Activated CD4-positive, alpha-beta memory T cell treated with anti-CD3 and anti-CD28 coated beads for 36 hours (primary cell): ENCODE results near the gene RIC1. TPM values are rescaled to one million over a fixed set of nuclear protein-coding genes. Genes with fewer than 3 reads are reported as not detected.
"Not testable (repeated sequence)": the region's sequence is repeated elsewhere in the genome, so short reads cannot be mapped to it uniquely, and the experiment has no call there.

Source experiments
- CTCF ChIA-PET: fragments of 350-600 bp; sonication (Branson Sonifier 250); formaldehyde crosslinking; loops from one replicate; lab custom pipeline; 2021; ENCODE audit warnings: antibody characterized with exemption, inconsistent platforms; lab: Charles Lee
- POLR2A ChIA-PET: fragments of 350-600 bp; sonication (Branson Sonifier 250); formaldehyde crosslinking; loops from one replicate; lab custom pipeline; 2021; ENCODE audit warnings: antibody characterized with exemption; lab: Charles Lee
- DNase-seq: peaks from one replicate; pipeline ENCODE4 v3.0.0-alpha.2; 2020
- H3K27ac Mint-ChIP-seq: one replicate; pipeline ENCODE4 v1.8.0; 2021; ENCODE audit warnings: mixed read lengths
- H3K27me3 Mint-ChIP-seq: one replicate; pipeline ENCODE4 v1.8.0; 2021; ENCODE audit warnings: mixed read lengths
- H3K36me3 Mint-ChIP-seq: one replicate; pipeline ENCODE4 v1.8.0; 2021; ENCODE audit warnings: mixed read lengths
- H3K4me1 Mint-ChIP-seq: one replicate; pipeline ENCODE4 v1.8.0; 2021; ENCODE audit warnings: low read depth, mixed read lengths
- H3K4me3 Mint-ChIP-seq: one replicate; pipeline ENCODE4 v1.8.0; 2021; ENCODE audit warnings: mild to moderate bottlenecking, mixed read lengths
- H3K9me3 Mint-ChIP-seq: one replicate; pipeline ENCODE4 v1.8.0; 2021; ENCODE audit warnings: mixed read lengths
- intact Hi-C: fragments of 100-400 bp; cut with micrococcal nuclease; formaldehyde crosslinking; loops from one replicate; pipeline ENCODE4 v1.15.1; 2023
- total RNA-seq, 2 experiments: library from RNA; stranded (reverse); gene quantifications; one replicate each; pipeline ENCODE4 v1.2.3, GENCODE V29; 2021

Gene RIC1
- total RNA-seq, 2 experiments from 2014 or later, result 14.1 to 15.0 TPM

- no peaks in the 10 kb centered on the region for H3K27me3 Mint-ChIP-seq
- H3K4me1 Mint-ChIP-seq, result peaks cover 8% of the 10 kb centered on the region
- H3K4me3 Mint-ChIP-seq, result no peak overlapping the region
- DNase-seq, result no peak
- peaks cover 43% of the 10 kb centered on the region for H3K36me3 Mint-ChIP-seq
- peaks cover 8% of the 10 kb centered on the region for H3K9me3 Mint-ChIP-seq
- intact Hi-C loops, result loop anchor here (1.0 to 5.0 kb wide), 2 partner anchors 72 to 84 kb away; no protein-coding TSS in a partner anchor
- ChIA-PET POLR2A (no interaction called here), CTCF (no interaction called here)
- no peak overlapping the region for H3K27ac Mint-ChIP-seq
These were observed 85.8 kb downstream of the RIC1 start for GRCh38 chr9:5714501-5715401.

- no peaks in the 10 kb centered on the region for H3K27me3 Mint-ChIP-seq
- H3K4me3 Mint-ChIP-seq, result no peak overlapping the region
- peaks cover 8% of the 10 kb centered on the region for H3K4me1 Mint-ChIP-seq
- ChIA-PET CTCF (no interaction called here), POLR2A (no interaction called here)
- DNase-seq, result no peak
- H3K9me3 Mint-ChIP-seq, result peaks cover 8% of the 10 kb centered on the region
- H3K27ac Mint-ChIP-seq, result no peak overlapping the region
- H3K36me3 Mint-ChIP-seq, result peaks cover 38% of the 10 kb centered on the region
- intact Hi-C loops, result loop anchor here (5.0 kb wide), 1 partner anchor 73 kb away; no protein-coding TSS in a partner anchor
These were observed 86.7 kb downstream of the RIC1 start for GRCh38 chr9:5715548-5716127.

GRCh38 chr9:5717434-5717833 lies 88.5 kb downstream of the RIC1 start:
- H3K36me3 Mint-ChIP-seq, result peaks cover 34% of the 10 kb centered on the region
- H3K9me3 Mint-ChIP-seq, H3K4me1 Mint-ChIP-seq, H3K27me3 Mint-ChIP-seq, H3K27ac Mint-ChIP-seq, DNase-seq, H3K4me3 Mint-ChIP-seq, POLR2A ChIA-PET: not testable (repeated sequence)
- CTCF ChIA-PET, result interaction anchor here (0.9 kb wide), 1 partner anchor 8 kb away, joined by 3 read pairs; no protein-coding TSS in a partner anchor
- intact Hi-C loops, result loop anchor here (5.0 kb wide), 1 partner anchor 75 kb away; no protein-coding TSS in a partner anchor

GRCh38 chr9:5718296-5719032 lies 89.6 kb downstream of the RIC1 start:
- CTCF ChIA-PET, result interaction anchor here (0.6 kb wide), 1 partner anchor 441 kb away, joined by 3 read pairs; no protein-coding TSS in a partner anchor
- Mint-ChIP-seq H3K4me3 (no peak overlapping the region), H3K9me3 (peaks cover 11% of the 10 kb centered on the region), H3K27me3 (no peaks in the 10 kb centered on the region), H3K36me3 (peaks cover 44% of the 10 kb centered on the region), H3K27ac (no peak overlapping the region), H3K4me1 (peaks cover 8% of the 10 kb centered on the region)
- intact Hi-C loops, result loop anchor here (5.0 kb wide), 1 partner anchor 76 kb away; no protein-coding TSS in a partner anchor
- POLR2A ChIA-PET, result no interaction called here
- DNase-seq, result no peak

- peaks cover 11% of the 10 kb centered on the region for H3K9me3 Mint-ChIP-seq
- no peak for DNase-seq
- ChIA-PET POLR2A (no interaction called here), CTCF (no interaction called here)
- H3K4me1 Mint-ChIP-seq, result peaks cover 8% of the 10 kb centered on the region
- no peaks in the 10 kb centered on the region for H3K27me3 Mint-ChIP-seq
- H3K27ac Mint-ChIP-seq, result no peak overlapping the region
- intact Hi-C loops, result loop anchor here (5.0 kb wide), 1 partner anchor 77 kb away; no protein-coding TSS in a partner anchor
- H3K4me3 Mint-ChIP-seq, result no peak overlapping the region
- H3K36me3 Mint-ChIP-seq, result peaks cover 49% of the 10 kb centered on the region
These were observed 90.4 kb downstream of the RIC1 start for GRCh38 chr9:5719100-5719926.

GRCh38 chr9:5720151-5720550 lies 91.2 kb downstream of the RIC1 start:
- intact Hi-C loops, result no loop called here
- ChIA-PET CTCF (no interaction called here), POLR2A (no interaction called here)
- peaks cover 1% of the 10 kb centered on the region for H3K4me1 Mint-ChIP-seq
- peaks cover 50% of the 10 kb centered on the region for H3K36me3 Mint-ChIP-seq
- no peak overlapping the region for H3K27ac Mint-ChIP-seq
- no peak overlapping the region for H3K4me3 Mint-ChIP-seq
- H3K27me3 Mint-ChIP-seq, result no peaks in the 10 kb centered on the region
- DNase-seq, result no peak
- peaks cover 11% of the 10 kb centered on the region for H3K9me3 Mint-ChIP-seq

- POLR2A ChIA-PET, result interaction anchor here (1.4 kb wide), 1 partner anchor 114 kb away, joined by 5 read pairs; no protein-coding TSS in a partner anchor
- CTCF ChIA-PET, result no interaction called here
- H3K27ac Mint-ChIP-seq, result no peak overlapping the region
- H3K27me3 Mint-ChIP-seq, result no peaks in the 10 kb centered on the region
- H3K4me3 Mint-ChIP-seq, result no peak overlapping the region
- peaks cover 9% of the 10 kb centered on the region for H3K9me3 Mint-ChIP-seq
- H3K4me1 Mint-ChIP-seq, result peaks cover 1% of the 10 kb centered on the region
- intact Hi-C loops, result no loop called here
- DNase-seq, result no peak
- H3K36me3 Mint-ChIP-seq, result peaks cover 53% of the 10 kb centered on the region
These were observed 92.6 kb downstream of the RIC1 start for GRCh38 chr9:5721279-5722087.

- H3K36me3 Mint-ChIP-seq, result peaks cover 56% of the 10 kb centered on the region
- CTCF ChIA-PET, result not testable (repeated sequence)
These were observed 93.8 kb downstream of the RIC1 start for GRCh38 chr9:5722679-5723078.

GRCh38 chr9:5735072-5735471 lies 106.2 kb downstream of the RIC1 start:
- ChIA-PET POLR2A (interaction anchor here (0.8 kb wide), 1 partner anchor 11 kb away, joined by 3 read pairs; no protein-coding TSS in a partner anchor), CTCF (no interaction called here)
- Mint-ChIP-seq H3K27ac (no peak overlapping the region), H3K4me3 (no peak overlapping the region), H3K9me3 (no peaks in the 10 kb centered on the region), H3K4me1 (no peaks in the 10 kb centered on the region), H3K27me3 (no peaks in the 10 kb centered on the region), H3K36me3 (peaks cover 25% of the 10 kb centered on the region)
- intact Hi-C loops, result no loop called here
- DNase-seq, result no peak

More at GRCh38 chr9:5722679-5723078, 93.8 kb downstream of the RIC1 start:
- H3K9me3 Mint-ChIP-seq, POLR2A ChIA-PET, H3K27ac Mint-ChIP-seq, H3K27me3 Mint-ChIP-seq, intact Hi-C loops, DNase-seq, H3K4me1 Mint-ChIP-seq, H3K4me3 Mint-ChIP-seq: not testable (repeated sequence)

- Mint-ChIP-seq H3K4me3 (no peak overlapping the region), H3K36me3 (peaks cover 30% of the 10 kb centered on the region), H3K4me1 (no peaks in the 10 kb centered on the region), H3K9me3 (no peaks in the 10 kb centered on the region), H3K27me3 (no peaks in the 10 kb centered on the region), H3K27ac (no peak overlapping the region)
- CTCF ChIA-PET, result no interaction called here
- no peak for DNase-seq
- POLR2A ChIA-PET, result no interaction called here
- intact Hi-C loops, result no loop called here
These were observed 107.8 kb downstream of the RIC1 start for GRCh38 chr9:5736563-5737346.
